ENCODE data around the gene ZXDC. TPM values are rescaled to one million over a fixed set of nuclear protein-coding genes. Genes with fewer than 3 reads are reported as not detected.

The ZXDC gene
- total RNA-seq, 1 experiment from 2014 or later, result 8.7 TPM

DNA sequence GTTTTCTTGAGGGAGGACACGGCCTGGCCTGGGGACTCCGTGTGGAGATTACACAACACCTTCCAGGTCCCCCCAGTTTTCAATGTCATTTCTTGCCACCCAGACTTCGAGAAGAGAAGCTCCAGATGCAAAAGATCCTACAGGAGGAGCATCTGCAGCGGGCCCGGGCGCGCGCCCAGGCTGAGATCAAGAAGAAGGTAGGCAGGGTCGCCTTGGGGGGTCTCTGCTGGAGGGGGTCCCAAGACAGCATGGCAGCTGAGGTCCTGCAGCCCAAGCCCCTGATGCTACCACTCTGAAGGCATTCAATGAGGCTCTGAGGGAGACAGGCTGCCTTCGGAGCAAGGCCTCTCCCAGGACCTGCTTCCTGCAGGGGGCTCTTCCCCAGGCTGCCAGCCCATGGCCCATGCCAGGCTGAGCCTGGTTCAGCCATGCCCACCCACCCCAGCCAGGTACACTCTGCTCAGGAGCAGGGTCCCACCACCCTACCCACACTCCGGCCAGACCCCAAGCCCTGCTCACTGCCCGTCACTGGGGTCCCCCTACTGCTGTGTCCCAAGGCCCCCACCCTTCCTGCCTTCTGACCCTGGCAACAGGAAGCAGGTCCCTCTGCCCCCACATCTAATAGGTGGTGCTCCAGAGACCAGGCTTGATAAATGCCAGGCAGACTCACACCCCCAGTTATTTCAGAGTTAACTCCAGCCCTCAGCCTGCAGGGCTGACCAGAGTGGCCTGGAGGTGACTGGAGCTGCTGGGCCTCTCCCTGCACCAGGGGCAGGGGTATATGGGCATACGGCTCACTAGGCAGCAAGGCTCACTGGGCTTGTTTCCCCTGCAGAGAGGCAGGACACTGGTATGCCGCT is 40.0 kb downstream of the ZXDC start:
- no peak for DNase-seq (ENCODE audit: low read depth)

- no peak for DNase-seq (ENCODE audit: low read depth)
These were observed 40.7 kb downstream of the ZXDC start for GRCh38 chr3:126434931-126435411.

DNA sequence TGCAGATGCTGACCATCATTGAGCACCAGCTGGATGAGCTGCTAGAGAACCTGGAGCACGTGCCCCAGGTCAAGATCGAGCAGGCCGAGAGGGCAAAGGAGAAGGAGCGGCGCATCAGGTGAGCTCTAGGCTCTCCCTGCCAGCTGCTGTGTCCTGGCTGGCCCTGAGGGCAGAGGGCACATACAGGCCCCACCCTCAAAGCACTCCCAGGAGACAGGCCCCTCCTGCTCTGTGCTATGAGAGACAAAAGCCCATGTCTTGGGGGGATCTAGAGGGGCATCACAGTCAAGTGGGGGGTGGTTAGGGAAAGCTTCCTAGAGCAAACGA is 41.5 kb downstream of the ZXDC start:
- no peak for DNase-seq (ENCODE audit: low read depth)

DNA sequence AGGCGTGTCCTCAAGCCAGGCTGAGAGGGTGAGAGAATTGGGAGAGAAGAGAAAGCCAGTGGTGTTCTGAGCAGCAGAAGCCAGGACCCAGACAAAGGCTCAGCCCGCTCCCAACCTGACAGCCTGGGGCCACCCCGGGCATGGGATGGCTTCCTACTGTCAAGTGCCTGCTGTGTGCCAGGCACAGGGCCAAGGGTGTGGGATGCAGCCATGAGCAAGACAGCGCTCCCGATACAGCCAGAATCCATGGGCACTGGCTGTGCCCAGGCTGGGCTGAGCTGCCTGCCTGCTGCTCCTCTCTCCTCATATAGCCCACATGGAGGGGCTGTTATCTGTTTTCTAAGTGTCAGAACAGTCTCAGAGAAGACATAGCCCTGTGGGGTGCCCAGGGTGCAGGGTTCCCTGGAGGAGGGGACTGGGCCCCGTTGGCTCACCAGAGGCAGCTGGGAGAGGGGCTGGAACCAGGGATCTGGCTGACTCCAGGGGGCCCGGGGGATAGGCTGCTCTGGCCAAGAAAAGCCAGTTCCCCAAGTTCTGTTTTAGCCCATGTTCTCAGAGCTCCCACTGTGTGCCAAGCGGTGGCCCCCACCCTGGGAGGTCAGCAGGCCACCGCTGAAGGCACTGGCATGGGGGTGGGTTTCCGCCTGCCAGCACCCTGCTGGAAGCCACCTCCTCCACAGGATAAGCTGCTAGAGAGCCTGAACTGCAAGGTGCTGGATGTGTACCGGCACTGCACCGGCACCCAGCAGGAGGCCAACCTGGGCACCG is 42.0 kb downstream of the ZXDC start:
- no peak for DNase-seq (ENCODE audit: low read depth)

DNA sequence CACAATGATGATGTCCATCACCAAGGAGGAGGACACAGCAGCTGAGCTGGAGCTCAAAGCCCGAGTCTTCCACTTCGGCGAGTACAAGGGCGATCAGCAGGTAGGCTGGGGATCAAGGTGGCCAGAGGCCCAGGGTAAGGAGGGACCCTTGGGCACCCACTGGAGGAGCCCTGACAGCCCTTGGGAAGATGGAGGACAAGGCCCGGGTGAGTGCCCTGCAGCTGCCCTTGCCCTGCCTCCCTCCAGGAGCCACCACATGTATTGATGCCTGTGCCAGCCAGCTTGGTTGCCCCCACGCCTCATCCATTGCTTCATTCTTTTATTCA is 42.6 kb downstream of the ZXDC start:
- no peak for DNase-seq (ENCODE audit: low read depth)

GRCh38 chr3:126432361-126433104 is 43.2 kb downstream of the ZXDC start:
- no peak for DNase-seq (ENCODE audit: low read depth)

DNA sequence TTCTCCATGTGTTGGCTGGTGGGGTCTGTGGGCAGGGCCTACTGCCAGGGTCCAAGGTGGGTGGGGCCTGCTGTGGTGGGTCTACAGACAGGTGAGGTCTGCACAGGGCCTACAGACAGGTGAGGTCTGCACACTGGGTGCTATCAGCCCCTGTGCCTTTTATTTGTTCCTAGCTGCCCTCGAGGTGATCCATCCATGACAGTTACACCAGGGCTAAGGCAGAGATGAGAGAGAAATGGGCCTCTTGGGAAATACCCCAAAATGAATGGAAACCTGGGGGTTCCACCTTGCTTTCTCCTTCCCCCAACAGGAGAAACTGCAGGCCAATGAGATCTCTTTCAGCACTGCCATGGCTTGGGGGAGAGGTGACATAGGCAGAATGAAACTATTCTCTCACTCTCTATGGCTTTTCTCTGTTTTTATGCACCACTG is 44.6 kb downstream of the ZXDC start:
- DNase-seq (ENCODE audit: low read depth), result no peak

GRCh38 chr3:126424751-126425150 is 50.9 kb downstream of the ZXDC start:
- no peak for DNase-seq (ENCODE audit: low read depth)

- no peak for DNase-seq (ENCODE audit: low read depth)
These were observed 51.5 kb downstream of the ZXDC start for GRCh38 chr3:126424039-126424717.

DNA sequence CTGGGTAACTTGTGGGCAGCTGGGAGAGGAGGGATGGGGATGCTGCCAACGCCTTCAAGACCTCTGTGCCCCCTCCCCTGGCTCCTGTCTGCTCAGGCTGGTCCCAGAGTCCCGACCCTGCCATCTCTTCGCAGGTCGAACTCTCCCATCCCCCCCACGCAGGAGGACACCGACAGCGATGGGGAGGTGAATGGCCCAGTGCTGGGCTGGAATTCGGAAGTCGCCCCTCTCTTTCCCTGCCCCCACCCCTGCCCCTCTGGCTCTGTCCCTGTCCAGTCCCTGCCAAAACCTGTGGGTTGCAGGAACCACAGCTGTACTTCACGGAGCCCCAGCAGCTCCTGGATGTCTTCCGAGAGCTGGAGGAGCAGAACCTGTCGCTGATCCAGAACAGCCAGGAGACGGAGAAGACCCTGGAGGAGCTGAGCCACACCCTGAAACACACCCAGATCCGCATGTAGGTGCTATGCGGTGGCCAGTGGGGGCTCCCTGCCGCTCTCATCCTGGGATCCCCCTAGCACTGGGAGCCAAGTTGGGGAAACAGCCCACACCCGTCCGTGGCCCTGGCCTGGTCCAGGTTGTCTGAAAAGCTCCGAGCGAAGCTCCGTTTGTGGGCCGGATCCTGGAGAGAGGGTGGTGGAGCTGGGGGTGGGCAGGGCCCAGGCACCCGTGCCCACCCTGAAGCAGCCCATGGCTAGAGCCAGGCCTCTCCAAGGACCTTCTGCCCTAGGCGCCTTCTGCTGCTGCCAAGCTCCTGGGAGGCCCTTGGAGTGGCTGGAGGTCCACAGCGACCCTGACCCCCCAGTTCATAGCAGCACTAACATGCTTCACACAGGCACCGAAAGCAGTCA is 52.3 kb downstream of the ZXDC start:
- DNase-seq (ENCODE audit: low read depth), result no peak

DNA sequence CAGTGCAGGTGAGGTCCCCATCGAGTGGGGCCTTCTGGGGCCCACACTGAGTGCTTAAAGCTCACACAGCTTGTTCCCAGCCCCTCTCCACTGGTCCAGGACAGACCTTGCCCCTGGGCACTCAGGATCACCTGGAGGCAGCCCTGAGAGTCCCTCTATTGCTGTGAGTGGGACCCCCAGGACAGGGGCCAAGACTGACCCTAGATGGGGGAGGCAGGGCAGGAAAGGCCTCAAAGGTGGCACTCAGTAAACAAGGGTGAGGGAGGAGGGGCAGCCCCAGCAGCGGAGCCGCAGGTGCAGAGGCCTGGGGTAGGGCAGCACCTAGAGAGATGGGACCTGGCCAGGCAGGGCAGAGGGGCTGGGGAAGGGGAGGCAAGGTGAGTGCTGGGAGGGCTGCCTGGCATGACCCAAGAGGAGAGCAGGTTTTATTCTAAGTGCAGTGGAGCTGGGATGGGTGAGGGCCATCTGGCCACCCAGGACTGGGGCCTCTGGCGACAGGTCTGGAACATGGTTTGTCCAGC is 53.1 kb downstream of the ZXDC start:
- DNase-seq (ENCODE audit: low read depth), result no peak

GRCh38 chr3:126422121-126422520 is 53.6 kb downstream of the ZXDC start:
- no peak for DNase-seq (ENCODE audit: low read depth)

DNA sequence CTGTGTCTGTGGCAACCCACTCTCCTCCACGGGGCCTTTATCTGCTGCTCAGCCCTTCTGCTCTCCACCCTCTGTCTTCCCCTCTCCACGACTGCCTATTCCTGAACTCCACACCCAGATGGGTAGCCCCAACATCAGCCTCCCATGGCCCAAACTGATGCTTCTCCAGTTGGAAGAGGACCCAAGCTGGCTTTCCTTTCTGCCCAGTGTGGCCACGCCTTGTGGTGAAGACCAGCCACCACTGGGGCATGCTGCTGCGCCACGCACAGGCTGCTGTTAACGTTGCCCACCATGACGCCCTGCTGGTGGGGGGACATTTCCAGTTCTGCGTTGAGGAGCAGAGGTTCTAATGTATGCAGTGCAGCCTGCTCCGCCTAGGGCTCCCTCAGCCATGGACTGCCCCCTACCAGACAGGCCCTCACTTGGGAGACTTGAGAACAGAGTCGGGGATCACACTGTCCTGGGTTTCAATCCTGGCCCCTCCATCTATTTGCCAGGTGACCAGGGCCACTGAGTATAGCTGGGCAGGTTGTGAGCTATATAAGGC is 54.0 kb downstream of the ZXDC start:
- no peak for DNase-seq (ENCODE audit: low read depth)

GRCh38 chr3:126419886-126420786 is 55.6 kb downstream of the ZXDC start:
- peak; percentile 30 for DNase-seq (ENCODE audit: low read depth)

DNA sequence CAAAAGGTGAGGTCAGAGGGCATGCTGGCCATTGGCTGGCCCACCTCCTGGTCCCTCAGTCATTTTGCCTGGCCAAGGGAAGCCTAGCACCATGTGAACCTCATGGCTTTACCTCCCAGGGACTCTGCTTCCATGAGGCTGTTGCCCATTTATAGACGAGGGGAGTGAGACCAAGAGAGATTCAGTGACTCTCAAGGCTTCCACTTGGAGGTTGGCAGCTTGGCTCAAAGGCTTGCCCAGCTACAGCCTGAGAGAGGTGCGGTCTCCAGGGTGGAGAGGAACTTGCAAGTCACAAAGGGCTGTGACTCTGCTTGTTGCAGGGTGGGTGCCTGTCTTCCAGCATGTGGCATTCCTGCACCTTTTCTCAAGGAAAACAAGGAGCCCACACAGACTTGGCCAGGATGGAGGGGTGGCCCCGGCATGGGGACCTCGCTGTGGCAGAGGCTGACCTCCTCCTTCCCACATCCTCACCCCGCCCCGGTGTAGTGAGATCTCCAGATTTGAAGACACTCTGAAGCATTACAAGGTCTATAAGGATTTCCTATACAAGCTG is 56.5 kb downstream of the ZXDC start:
- DNase-seq (ENCODE audit: low read depth), result no peak

- no peak for DNase-seq (ENCODE audit: low read depth)
These were observed 57.0 kb downstream of the ZXDC start for GRCh38 chr3:126418661-126419131.

GRCh38 chr3:126417981-126418530 is 57.6 kb downstream of the ZXDC start:
- no peak for DNase-seq (ENCODE audit: low read depth)

GRCh38 chr3:126417515-126417914 is 58.2 kb downstream of the ZXDC start:
- no peak for DNase-seq (ENCODE audit: low read depth)

DNA sequence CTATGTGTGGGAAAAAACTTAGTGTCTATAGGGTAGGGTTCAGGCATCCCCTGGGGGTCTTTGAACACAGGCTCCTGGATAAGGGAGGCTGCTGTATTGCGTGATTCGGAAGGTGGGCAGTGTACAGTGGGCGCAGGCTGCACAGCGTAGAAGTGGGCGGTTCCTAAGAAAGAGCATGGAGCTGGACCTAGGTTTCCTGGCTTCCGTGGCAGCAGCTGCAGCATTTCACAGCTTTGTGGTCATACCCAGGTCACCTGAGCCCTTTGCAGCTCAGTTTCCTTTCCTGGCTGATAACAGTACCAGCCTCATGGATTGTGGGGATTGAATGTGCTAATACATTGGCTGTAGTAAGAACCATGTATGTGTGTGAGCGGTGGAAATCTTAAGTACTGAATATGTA is 58.7 kb downstream of the ZXDC start:
- no peak for DNase-seq (ENCODE audit: low read depth)
